Neutrophil (primary cell): ENCODE measurements around the gene ARHGEF7.

Experiments used
- H3K27ac ChIP-seq: fragments of 200-600 bp; sonication (generic); 2 replicates; pipeline ENCODE4 v1.5.1; 2016; ENCODE audit warnings: mild to moderate bottlenecking, moderate library complexity
- H3K27me3 ChIP-seq: fragments of 200-600 bp; sonication (generic); 2 replicates; pipeline ENCODE4 v1.6.0; 2016; ENCODE audit warnings: mild to moderate bottlenecking
- H3K36me3 ChIP-seq: fragments of 200-600 bp; sonication (generic); 2 replicates; pipeline ENCODE4 v1.5.1; 2017
- H3K4me1 ChIP-seq, 2 experiments: fragments of 200-600 bp in 1 of 2; sonication (generic) in 1 of 2; 1 replicate in 1 of 2; 2 replicates in 1 of 2; pipeline versions ENCODE4 v1.5.1 to v1.6.1; 2013 to 2016; ENCODE audit warnings: low read depth in 1 of 2, low read length in 1 of 2, mild to moderate bottlenecking in 1 of 2, moderate library complexity in 1 of 2; ENCODE audit not compliant: control insufficient read depth in 1 of 2, insufficient read depth in 1 of 2
- H3K4me3 ChIP-seq, 2 experiments: fragments of 200-600 bp in 1 of 2; sonication (generic) in 1 of 2; 1 replicate in 1 of 2; 2 replicates in 1 of 2; pipeline ENCODE4 v1.5.1; 2013 to 2016; ENCODE audit warnings: low read depth in 1 of 2, low read length in 1 of 2, mild to moderate bottlenecking in 1 of 2, moderate library complexity in 1 of 2
- H3K9me3 ChIP-seq: fragments of 200-600 bp; sonication (generic); 2 replicates; pipeline ENCODE4 v1.5.1; 2016
- CTCF ChIP-seq: fragments of 200-600 bp; sonication (generic); IDR thresholded peaks from 2 replicates; pipeline ENCODE4 v1.5.1; 2016; ENCODE audit warnings: antibody characterized with exemption

Gene ARHGEF7

DNA sequence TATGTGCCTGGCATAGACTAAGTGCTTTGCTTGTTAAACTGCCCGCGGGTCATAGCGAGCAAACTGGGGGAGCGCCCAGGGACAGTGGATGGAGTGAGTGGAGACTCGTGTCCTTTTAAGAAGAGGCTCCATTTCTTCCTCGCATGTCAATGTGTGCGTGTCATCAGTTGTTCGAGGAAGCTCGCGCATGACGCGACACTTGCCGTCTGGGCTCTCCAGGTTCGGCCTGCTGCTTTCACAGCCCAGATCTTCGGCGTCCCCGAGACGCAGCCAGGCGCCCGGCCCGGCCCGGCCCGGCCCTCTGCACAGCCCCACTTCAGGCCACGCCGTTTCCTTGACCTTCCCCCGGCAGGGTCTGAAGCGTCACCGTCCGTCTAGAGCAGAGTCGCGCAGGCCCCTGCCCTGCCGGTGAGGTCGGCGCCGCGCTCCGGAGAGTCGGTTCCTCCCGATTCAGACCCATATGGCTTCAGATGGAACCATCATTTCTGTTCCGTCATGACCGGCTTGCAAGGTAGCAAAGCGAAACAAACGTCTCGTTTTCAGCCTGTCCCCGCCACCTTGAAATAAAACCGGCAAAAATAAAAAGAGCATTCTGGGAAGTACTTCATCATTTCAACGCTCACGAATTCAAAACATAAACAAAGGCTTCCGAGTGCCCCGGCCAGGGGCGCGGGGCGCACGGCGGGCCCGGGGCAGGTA, 599 bp upstream of the ARHGEF7 start:
- H3K36me3 ChIP-seq = no peaks in the 10 kb centered on the region
- TF ChIP-seq CTCF = no peak
- H3K4me3 ChIP-seq = peak overlapping the region; percentile 23 to 34
- H3K9me3 ChIP-seq = no peaks in the 10 kb centered on the region
- no peak overlapping the region for H3K27ac ChIP-seq
- H3K27me3 ChIP-seq = peaks cover 99% of the 10 kb centered on the region
- H3K4me1 ChIP-seq = peaks cover 0 to 3% of the 10 kb centered on the region in 2 experiments

DNA sequence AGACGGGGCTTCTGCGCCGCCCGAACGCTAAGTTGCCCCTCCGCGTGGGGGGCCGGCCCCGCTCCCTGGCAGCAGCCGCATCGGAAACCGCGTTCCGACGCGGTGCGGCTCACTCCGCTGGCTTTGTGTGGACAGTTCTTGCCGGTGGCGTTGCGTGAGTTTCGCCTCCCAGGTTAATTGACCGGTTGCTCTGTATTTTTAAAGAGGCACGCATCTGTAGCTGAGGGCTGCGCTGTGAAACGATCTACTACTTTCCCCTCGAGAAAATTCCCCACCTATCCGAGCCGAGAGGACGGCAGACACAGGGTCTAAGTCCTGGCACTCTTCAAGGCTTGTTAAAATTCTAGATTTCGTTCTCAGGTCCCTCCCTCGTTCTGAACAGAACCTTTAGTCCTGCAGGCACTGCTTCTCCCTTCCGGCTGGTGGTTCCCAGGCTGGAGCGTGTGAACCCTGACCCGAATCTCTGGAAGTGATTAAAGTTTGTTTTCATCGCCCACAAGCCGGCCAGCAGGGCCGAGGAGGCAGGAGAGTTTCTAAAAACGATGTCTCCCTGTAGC, 933 bp downstream of the ARHGEF7 start:
- Histone ChIP-seq H3K4me1 (peaks cover 0 to 3% of the 10 kb centered on the region in 2 experiments), H3K36me3 (no peaks in the 10 kb centered on the region), H3K27ac (no peak overlapping the region), H3K9me3 (no peaks in the 10 kb centered on the region), H3K4me3 (no peak overlapping the region), H3K27me3 (peaks cover 100% of the 10 kb centered on the region)
- no peak for TF ChIP-seq CTCF

GRCh38 chr13:111116856-111117255, 1.7 kb downstream of the ARHGEF7 start:
- H3K4me1 ChIP-seq = peaks cover 0 to 3% of the 10 kb centered on the region in 2 experiments
- H3K9me3 ChIP-seq = no peaks in the 10 kb centered on the region
- no peaks in the 10 kb centered on the region for H3K36me3 ChIP-seq
- no peak overlapping the region for H3K27ac ChIP-seq
- H3K4me3 ChIP-seq = no peak overlapping the region
- peaks cover 98% of the 10 kb centered on the region for H3K27me3 ChIP-seq
- no peak for TF ChIP-seq CTCF

- no peak for TF ChIP-seq CTCF
- Histone ChIP-seq H3K27ac (no peak overlapping the region), H3K9me3 (no peaks in the 10 kb centered on the region), H3K36me3 (no peaks in the 10 kb centered on the region), H3K4me1 (peaks cover 0 to 3% of the 10 kb centered on the region in 2 experiments), H3K27me3 (peaks cover 97% of the 10 kb centered on the region), H3K4me3 (no peak overlapping the region)
Observed at GRCh38 chr13:111117289-111117688, 2.2 kb downstream of the ARHGEF7 start.

DNA sequence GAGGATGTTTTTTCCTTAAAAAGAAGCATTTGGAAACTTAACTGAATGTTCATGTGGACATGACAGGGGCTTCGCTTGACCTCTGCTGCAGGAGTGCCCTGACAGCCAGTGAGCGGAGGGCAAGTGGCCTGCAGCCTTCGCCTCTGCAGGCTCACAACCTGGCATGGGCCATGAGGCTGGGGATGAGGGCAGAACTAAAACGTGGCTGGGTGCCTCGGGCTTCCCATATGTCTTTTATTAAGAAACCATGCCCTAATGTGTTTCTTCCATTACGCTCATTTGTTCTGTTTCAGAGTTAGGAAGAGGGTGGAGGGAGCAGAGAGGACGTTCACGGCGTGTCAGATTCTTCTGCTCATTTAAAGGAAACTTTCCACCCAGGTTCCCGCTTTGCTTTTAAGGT, 2.9 kb downstream of the ARHGEF7 start:
- TF ChIP-seq CTCF = no peak
- no peak overlapping the region for H3K4me3 ChIP-seq
- H3K27ac ChIP-seq = no peak overlapping the region
- H3K9me3 ChIP-seq = no peaks in the 10 kb centered on the region
- H3K36me3 ChIP-seq = no peaks in the 10 kb centered on the region
- peaks cover 96% of the 10 kb centered on the region for H3K27me3 ChIP-seq
- H3K4me1 ChIP-seq = peaks cover 0 to 3% of the 10 kb centered on the region in 2 experiments
